Esophagus squamous epithelium (tissue), 5 donors: ENCODE results near the gene NUDT1. TPM values are rescaled to one million over a fixed set of nuclear protein-coding genes. Genes with fewer than 3 reads are reported as not detected.
A peak's percentile ranks its signal among the peaks of the same experiment; 100 is the strongest.

Source experiments
- DNase-seq: peaks from one replicate; lab custom pipeline; 2025; lab: John Stamatoyannopoulos, UW
- H3K27ac ChIP-seq, 4 donors: fragments of 200-600 bp; sonication (generic); one replicate each; pipeline ENCODE4 v1.5.1; 2016 to 2019; ENCODE audit warnings: mild to moderate bottlenecking in 1 of 4
- H3K27me3 ChIP-seq, 4 donors: fragments of 200-600 bp; sonication (generic); 1 replicate in 3 of 4; 2 replicates in 1 of 4; pipeline versions ENCODE4 v1.5.1 to v1.6.0; 2017 to 2021; ENCODE audit warnings: antibody characterized with exemption in 1 of 4
- H3K36me3 ChIP-seq, 3 donors: fragments of 200-600 bp; sonication (generic); one replicate each; pipeline ENCODE4 v1.5.1; 2016 to 2019
- H3K4me1 ChIP-seq, 3 donors: fragments of 200-600 bp; sonication (generic); one replicate each; pipeline ENCODE4 v1.5.1; 2017 to 2019
- H3K4me3 ChIP-seq, 4 donors: fragments of 200-600 bp; sonication (generic); 1 replicate in 3 of 4; 2 replicates in 1 of 4; pipeline ENCODE4 v1.5.1; 2016 to 2019; ENCODE audit warnings: mild to moderate bottlenecking in 2 of 4, moderate library complexity in 1 of 4
- H3K9me3 ChIP-seq, 3 donors: fragments of 200-600 bp; sonication (generic); one replicate each; pipeline ENCODE4 v1.5.1; 2016 to 2019
- POLR2A ChIP-seq, 4 donors: fragments of 450-650 bp; IDR thresholded peaks; one replicate each; pipeline ENCODE4 v1.6.1; 2017; ENCODE audit warnings: antibody characterized with exemption in 4 of 4, mild to moderate bottlenecking in 4 of 4, moderate library complexity in 3 of 4
- WGBS, 2 donors: methylation state at CpG; one replicate each; pipeline ENCODE4 v1.1.5; 2018; 5-methylcytosine and 5-hydroxymethylcytosine counted together
- intact Hi-C: fragments of 100-400 bp; cut with DNase I; formaldehyde crosslinking; loops from one replicate; pipeline ENCODE4 v1.15.0; 2022
- total RNA-seq, 4 donors: library from RNA; depleted of rRNA; stranded (reverse); fragments of >200 nt; gene quantifications; one replicate each; pipeline ENCODE4 v1.1.0, GENCODE V29; 2016
- TF ChIP-seq, protein P1 (sequence below), 6 experiments: fragments of 450-650 bp in 4 of 6; fragments of 200-600 bp in 2 of 6; sonication (generic) in 2 of 6; IDR thresholded peaks; one replicate each; pipeline ENCODE4 v1.5.1; 2016 to 2019; ENCODE audit warnings: antibody characterized with exemption in 6 of 6, mild to moderate bottlenecking in 4 of 6, moderate library complexity in 4 of 6
- donor health status: DM: yes; HTN: yes; CAD: no.

Gene NUDT1
- total RNA-seq, 4 donors from 2014 or later, result 16.3 to 51.7 (median 28.2) TPM

DNA sequence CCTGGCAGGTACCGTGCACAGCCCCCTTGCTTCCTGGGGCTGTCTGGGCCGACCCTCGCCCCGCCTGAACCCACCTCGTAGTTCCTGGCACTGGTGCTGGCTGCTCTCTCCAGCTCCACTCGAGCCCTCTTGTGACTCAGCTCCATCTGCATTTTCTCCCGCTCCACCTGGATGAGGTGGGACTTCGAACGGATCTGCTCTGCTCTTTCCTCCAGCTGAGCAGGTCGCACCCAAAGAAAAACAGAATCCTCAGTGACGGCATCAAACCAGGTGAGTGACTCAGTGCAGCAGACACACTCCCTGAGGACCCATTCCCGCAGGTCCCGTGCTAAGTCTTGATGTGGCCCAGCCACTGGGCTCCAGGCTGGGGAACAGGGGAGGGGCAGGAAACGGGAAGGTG is 16.7 kb upstream of the NUDT1 start:
- WGBS, 2 donors, result 63 to 89% methylated on average over 5 to 7 of the region's 14 CpGs
- intact Hi-C loops, result no loop called here
- TF ChIP-seq, protein P1, sequence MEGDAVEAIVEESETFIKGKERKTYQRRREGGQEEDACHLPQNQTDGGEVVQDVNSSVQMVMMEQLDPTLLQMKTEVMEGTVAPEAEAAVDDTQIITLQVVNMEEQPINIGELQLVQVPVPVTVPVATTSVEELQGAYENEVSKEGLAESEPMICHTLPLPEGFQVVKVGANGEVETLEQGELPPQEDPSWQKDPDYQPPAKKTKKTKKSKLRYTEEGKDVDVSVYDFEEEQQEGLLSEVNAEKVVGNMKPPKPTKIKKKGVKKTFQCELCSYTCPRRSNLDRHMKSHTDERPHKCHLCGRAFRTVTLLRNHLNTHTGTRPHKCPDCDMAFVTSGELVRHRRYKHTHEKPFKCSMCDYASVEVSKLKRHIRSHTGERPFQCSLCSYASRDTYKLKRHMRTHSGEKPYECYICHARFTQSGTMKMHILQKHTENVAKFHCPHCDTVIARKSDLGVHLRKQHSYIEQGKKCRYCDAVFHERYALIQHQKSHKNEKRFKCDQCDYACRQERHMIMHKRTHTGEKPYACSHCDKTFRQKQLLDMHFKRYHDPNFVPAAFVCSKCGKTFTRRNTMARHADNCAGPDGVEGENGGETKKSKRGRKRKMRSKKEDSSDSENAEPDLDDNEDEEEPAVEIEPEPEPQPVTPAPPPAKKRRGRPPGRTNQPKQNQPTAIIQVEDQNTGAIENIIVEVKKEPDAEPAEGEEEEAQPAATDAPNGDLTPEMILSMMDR (IDR thresholded peaks at IDR 0.05), result no peak
- TF ChIP-seq POLR2A (IDR thresholded peaks at IDR 0.05), result no peak
- DNase-seq, result no peak
- Histone ChIP-seq H3K36me3 (peaks cover 10 to 98% (median 12%) of the 10 kb centered on the region in 3 donors), H3K27me3 (no peaks in the 10 kb centered on the region), H3K9me3 (no peaks in the 10 kb centered on the region), H3K27ac (peak overlapping the region; percentile 51 to 81 (median 66)), H3K4me1 (peaks cover under 1 to 32% (median 12%) of the 10 kb centered on the region in 3 donors), H3K4me3 (no peak overlapping the region)

DNA sequence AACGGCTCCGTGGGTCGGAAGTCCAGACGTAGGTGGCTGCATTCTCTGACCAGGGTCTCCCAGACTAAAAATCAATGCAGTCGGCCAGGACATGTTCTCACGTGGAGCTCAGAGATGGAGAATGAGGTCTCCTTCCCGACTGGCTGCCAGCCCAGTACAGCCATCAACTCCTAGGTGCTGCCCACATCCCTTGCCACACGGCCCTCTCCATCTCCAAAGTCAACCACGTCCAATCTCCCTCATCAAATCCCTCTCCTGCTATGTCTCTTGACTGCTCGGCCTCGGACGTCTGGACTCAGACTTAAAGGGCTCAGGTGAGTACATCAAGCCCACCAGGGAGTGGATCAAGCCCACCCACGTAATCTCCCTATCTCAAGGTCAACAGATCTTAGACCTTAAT is 16.2 kb upstream of the NUDT1 start:
- Histone ChIP-seq H3K27ac (peak overlapping the region in 3 of 4 donors; percentile 15 to 81 (median 63)), H3K4me1 (peaks cover 5 to 37% (median 12%) of the 10 kb centered on the region in 3 donors), H3K27me3 (no peaks in the 10 kb centered on the region), H3K4me3 (no peak overlapping the region), H3K9me3 (no peaks in the 10 kb centered on the region), H3K36me3 (peaks cover 10 to 93% (median 12%) of the 10 kb centered on the region in 3 donors)
- TF ChIP-seq POLR2A (IDR thresholded peaks at IDR 0.05), result no peak
- TF ChIP-seq, protein P1 (IDR thresholded peaks at IDR 0.05), result no peak
- 96 to 97% methylated on average over 13 of the region's 13 CpGs for WGBS, 2 donors
- DNase-seq, result no peak
- intact Hi-C loops, result no loop called here

- H3K9me3 ChIP-seq, result no peaks in the 10 kb centered on the region
- no peak for TF ChIP-seq POLR2A (IDR thresholded peaks at IDR 0.05)
- TF ChIP-seq, protein P1 (IDR thresholded peaks at IDR 0.05), result no peak
- 94 to 97% methylated on average over 5 of the region's 15 CpGs for WGBS, 2 donors
- H3K27ac ChIP-seq, result no peak overlapping the region
- intact Hi-C loops, result no loop called here
- H3K4me3 ChIP-seq, result no peak overlapping the region
- H3K36me3 ChIP-seq, result peaks cover 5 to 74% (median 12%) of the 10 kb centered on the region in 3 donors
- peaks cover 15 to 52% (median 16%) of the 10 kb centered on the region in 3 donors for H3K4me1 ChIP-seq
- DNase-seq, result no peak
- no peaks in the 10 kb centered on the region for H3K27me3 ChIP-seq
Observed at GRCh38 chr7:2227699-2228098, 14.3 kb upstream of the NUDT1 start.

- WGBS, 2 donors, result 27 to 65% methylated on average over 2 to 3 of the region's 8 CpGs
- intact Hi-C loops, result no loop called here
- Histone ChIP-seq H3K27me3 (no peaks in the 10 kb centered on the region), H3K27ac (no peak overlapping the region), H3K4me1 (peaks cover 19 to 61% (median 20%) of the 10 kb centered on the region in 3 donors), H3K36me3 (peaks cover 0 to 63% (median 12%) of the 10 kb centered on the region in 3 donors), H3K9me3 (no peaks in the 10 kb centered on the region), H3K4me3 (no peak overlapping the region)
- TF ChIP-seq, protein P1 (IDR thresholded peaks at IDR 0.05), result no peak
- TF ChIP-seq POLR2A (IDR thresholded peaks at IDR 0.05), result no peak
- no peak for DNase-seq
Observed at GRCh38 chr7:2228921-2229320, 13.1 kb upstream of the NUDT1 start.

GRCh38 chr7:2229467-2229866 is 12.6 kb upstream of the NUDT1 start:
- 76 to 83% methylated on average over 1 to 2 of the region's 7 CpGs for WGBS, 2 donors
- intact Hi-C loops, result no loop called here
- Histone ChIP-seq H3K27ac (no peak overlapping the region), H3K36me3 (peaks cover 0 to 63% (median 12%) of the 10 kb centered on the region in 3 donors), H3K4me1 (peaks cover 19 to 57% (median 20%) of the 10 kb centered on the region in 3 donors), H3K27me3 (no peaks in the 10 kb centered on the region), H3K4me3 (no peak overlapping the region), H3K9me3 (no peaks in the 10 kb centered on the region)
- no peak for TF ChIP-seq POLR2A (IDR thresholded peaks at IDR 0.05)
- TF ChIP-seq, protein P1 (IDR thresholded peaks at IDR 0.05), result no peak
- DNase-seq, result no peak
